Activated T-cell treated with anti-CD3 and anti-CD28 coated beads, Interleukin-2, amount 50 U/mL, for 4 hours (primary cell): Measurements from ENCODE around the gene HDAC5. TPM values are rescaled to one million over a fixed set of nuclear protein-coding genes. Genes with fewer than 3 reads are reported as not detected.
"Not testable (repeated sequence)": the region's sequence is repeated elsewhere in the genome, so short reads cannot be mapped to it uniquely, and the experiment has no call there.

ENCODE experiments used
- ATAC-seq, 2 donors: fragments of 200-7000 bp; cut with Tn5 transposase; one replicate each; pipeline ENCODE4 v1.10.0; 2021
- DNase-seq: peaks from one replicate; pipeline ENCODE4 v3.0.0-alpha.2; 2020
- H3K27me3 Mint-ChIP-seq: one replicate; pipeline ENCODE4 v1.8.0; 2021; ENCODE audit warnings: low read depth, mixed read lengths
- H3K36me3 Mint-ChIP-seq: one replicate; pipeline ENCODE4 v1.8.0; 2022; ENCODE audit warnings: mixed read lengths; ENCODE audit not compliant: insufficient read depth
- H3K4me1 Mint-ChIP-seq: one replicate; pipeline ENCODE4 v1.8.0; 2021; ENCODE audit warnings: low read depth, mixed read lengths
- H3K4me3 Mint-ChIP-seq: one replicate; pipeline ENCODE4 v1.8.0; 2021; ENCODE audit warnings: mild to moderate bottlenecking, moderate library complexity, mixed read lengths
- H3K9me3 Mint-ChIP-seq: one replicate; pipeline ENCODE4 v1.8.0; 2021; ENCODE audit warnings: mixed read lengths
- total RNA-seq, 3 donors: library from RNA; stranded (reverse); gene quantifications; one replicate each; pipeline ENCODE4 v1.2.1, GENCODE V29; 2021

The HDAC5 gene
- total RNA-seq, 3 donors from 2014 or later, result 14.6 to 19.7 (median 16.2) TPM

- H3K9me3 Mint-ChIP-seq, ATAC-seq, H3K4me3 Mint-ChIP-seq, H3K4me1 Mint-ChIP-seq, DNase-seq, H3K27me3 Mint-ChIP-seq: not testable (repeated sequence)
- H3K36me3 Mint-ChIP-seq, result peaks cover 24% of the 10 kb centered on the region
Observed at GRCh38 chr17:44034688-44035087, 88.8 kb downstream of the HDAC5 start.

DNA sequence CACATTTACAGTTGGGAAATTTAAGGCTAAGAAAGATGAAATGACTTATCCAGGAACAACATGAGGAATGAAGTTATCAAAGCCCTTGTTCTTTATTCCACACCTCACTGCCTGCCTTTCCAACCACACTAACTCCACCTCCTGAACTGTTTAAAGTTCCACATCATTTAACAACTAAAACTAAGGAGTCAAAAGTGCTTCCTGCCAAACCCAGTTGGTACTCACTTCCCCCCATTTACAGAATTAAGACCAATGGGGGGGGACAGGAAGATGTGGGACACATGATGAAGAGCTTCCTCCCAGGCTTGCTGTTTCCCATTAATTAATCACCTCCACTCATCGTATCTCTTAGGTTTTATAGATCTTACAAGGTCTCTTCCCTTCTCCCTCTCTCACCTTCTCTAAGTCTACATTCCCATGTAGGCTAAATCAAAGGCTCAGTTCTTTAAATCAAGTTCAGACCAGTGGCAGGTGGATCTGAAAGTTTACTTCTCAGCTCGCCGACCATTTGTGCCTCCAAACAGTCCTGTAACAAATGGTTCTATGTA lies 89.5 kb downstream of the HDAC5 start:
- Mint-ChIP-seq H3K4me3 (no peak overlapping the region), H3K9me3 (no peaks in the 10 kb centered on the region), H3K4me1 (peaks cover 4% of the 10 kb centered on the region), H3K27me3 (no peaks in the 10 kb centered on the region), H3K36me3 (peaks cover 23% of the 10 kb centered on the region)
- ATAC-seq (no peak), DNase-seq (no peak)

GRCh38 chr17:44030482-44030881 lies 93.0 kb downstream of the HDAC5 start:
- DNase-seq (no peak), ATAC-seq (no peak)
- H3K27me3 Mint-ChIP-seq, result no peaks in the 10 kb centered on the region
- peaks cover 14% of the 10 kb centered on the region for H3K36me3 Mint-ChIP-seq
- no peak overlapping the region for H3K4me3 Mint-ChIP-seq
- peaks cover 4% of the 10 kb centered on the region for H3K4me1 Mint-ChIP-seq
- no peaks in the 10 kb centered on the region for H3K9me3 Mint-ChIP-seq

DNA sequence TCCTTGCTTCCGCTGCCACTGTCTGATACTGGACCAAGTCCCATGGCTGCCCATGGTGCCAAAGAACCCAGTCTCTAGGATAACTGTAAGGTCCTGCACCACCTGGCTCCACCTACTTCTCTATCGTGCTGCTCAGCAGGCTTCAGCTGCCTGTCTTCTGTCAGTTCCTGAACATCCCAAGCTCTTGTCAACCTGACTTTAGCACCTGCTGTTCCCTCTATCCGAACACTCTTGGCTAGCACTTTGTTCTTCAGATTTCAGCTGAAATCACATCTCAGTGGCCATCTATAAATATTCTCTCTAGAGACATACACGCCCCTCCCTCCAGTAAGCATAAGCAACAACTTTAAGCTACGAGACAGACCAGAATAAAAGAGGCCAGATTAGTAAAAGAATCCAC lies 93.7 kb downstream of the HDAC5 start:
- Mint-ChIP-seq H3K9me3 (no peaks in the 10 kb centered on the region), H3K36me3 (peaks cover 14% of the 10 kb centered on the region), H3K4me1 (peaks cover 4% of the 10 kb centered on the region), H3K27me3 (no peaks in the 10 kb centered on the region), H3K4me3 (no peak overlapping the region)
- DNase-seq (no peak), ATAC-seq (no peak)

Other genes with a start within 250 kb of the HDAC5 start
- gene MPP2, start 216.1 kb downstream of the HDAC5 start, total RNA-seq, result under 1 TPM; 0.21 to 0.91 (median 0.54) TPM
- gene PPY, start 181.2 kb downstream of the HDAC5 start, total RNA-seq, result not detected
- not detected for gene PYY, start 169.7 kb downstream of the HDAC5 start, total RNA-seq
- under 1 TPM; 0.25 to 0.52 (median 0.45) TPM for gene NAGS, start 119.0 kb downstream of the HDAC5 start, total RNA-seq
- 10 to 100 TPM; 20.2 to 23.1 (median 22.5) TPM for gene TMEM101, start 108.7 kb downstream of the HDAC5 start, total RNA-seq
- 10 to 100 TPM; 77.6 to 88.2 (median 85.9) TPM for gene LSM12, start 57.0 kb downstream of the HDAC5 start, total RNA-seq
- gene G6PC3, start 52.9 kb downstream of the HDAC5 start, total RNA-seq, result 10 to 100 TPM; 24.7 to 28.4 (median 24.9) TPM
- 1 to 10 TPM; 6.4 to 9.4 (median 7.9) TPM for gene HROB, start 18.3 kb upstream of the HDAC5 start, total RNA-seq
- under 1 TPM in 2 of 3 donors, not detected in 1; 0.08 to 0.11 TPM for gene ASB16, start 47.1 kb upstream of the HDAC5 start, total RNA-seq
- 10 to 100 TPM; 15.2 to 19.6 (median 17.9) TPM for gene TMUB2, start 63.3 kb upstream of the HDAC5 start, total RNA-seq
- 100 to 1,000 TPM; 101 to 111 (median 110) TPM for gene ATXN7L3, start 76.2 kb upstream of the HDAC5 start, total RNA-seq
- gene UBTF, start 96.0 kb upstream of the HDAC5 start, total RNA-seq, result 100 to 1,000 TPM; 147 to 158 (median 154) TPM
- not detected for gene SLC4A1, start 144.5 kb upstream of the HDAC5 start, total RNA-seq
- under 1 TPM in 2 of 3 donors, not detected in 1; 0.18 to 0.26 TPM for gene RUNDC3A, start 185.0 kb upstream of the HDAC5 start, total RNA-seq
- gene SLC25A39, start 201.2 kb upstream of the HDAC5 start, total RNA-seq, result 100 to 1,000 TPM; 211 to 248 (median 211) TPM
- gene GRN, start 221.7 kb upstream of the HDAC5 start, total RNA-seq, result 10 to 100 TPM; 32.0 to 39.5 (median 36.5) TPM
- gene FAM171A2, start 240.2 kb upstream of the HDAC5 start, total RNA-seq, result under 1 TPM; 0.24 to 0.33 (median 0.27) TPM